ENCODE measurements around the gene PFKL. TPM values are rescaled to one million over a fixed set of nuclear protein-coding genes. Genes with fewer than 3 reads are reported as not detected.
A peak's percentile ranks its signal among the peaks of the same experiment; 100 is the strongest.

PFKL gene
- polyA plus RNA-seq, 1 donor (not counting 4 experiments of a cell fraction or from before 2014, with no cell fraction given): 46.6 TPM

DNA sequence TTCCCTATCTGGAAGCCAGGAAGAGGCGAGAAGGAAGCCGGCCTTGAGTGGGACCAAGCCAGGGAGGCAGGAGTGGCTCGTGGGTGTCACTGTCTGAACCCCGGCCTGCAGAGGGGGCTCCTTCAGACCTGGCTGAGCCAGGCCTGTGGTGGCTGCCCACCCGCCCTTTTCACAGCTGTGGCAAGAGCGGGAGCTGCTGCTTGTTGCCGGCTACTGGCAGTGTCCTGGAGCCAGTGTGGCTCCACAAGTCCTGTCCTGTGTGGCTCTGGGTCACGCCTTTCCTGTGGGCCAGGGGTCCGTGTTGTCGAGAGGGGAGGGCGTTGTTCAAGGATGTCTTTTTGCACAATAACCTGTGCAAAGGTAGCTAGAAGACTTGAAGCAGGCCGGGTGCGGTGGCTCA is 1.3 kb downstream of the PFKL start:
- H4K20me1 ChIP-seq (ENCODE audit: control insufficient read depth, extremely low read depth, insufficient read depth, low read length): peaks cover 3% of the 10 kb centered on the region
- H3K4me2 ChIP-seq (ENCODE audit: control insufficient read depth, extremely low read depth, insufficient read depth, low read depth, low read length): peak overlapping the region; percentile 96
- no peaks in the 10 kb centered on the region for H3K9me3 ChIP-seq (ENCODE audit: control insufficient read depth, low read depth, low read length)
- no peak overlapping the region for H2AFZ ChIP-seq (ENCODE audit: control insufficient read depth, low read length)
- H3K9me1 ChIP-seq (ENCODE audit: control insufficient read depth, extremely low read depth, insufficient read depth, low read length): no peaks in the 10 kb centered on the region
- peak overlapping the region; percentile 72 to 80 (median 76) for H3K4me3 ChIP-seq (ENCODE audit: control insufficient read depth in 2 of 3, extremely low read depth in 1 of 3, insufficient read depth in 2 of 3, low read depth in 1 of 3, low read length in 3 of 3)
- no peak for FAIRE-seq
- peaks cover 15% of the 10 kb centered on the region for H3K4me1 ChIP-seq (ENCODE audit: control insufficient read depth, extremely low read depth, insufficient read depth, low read length)
- peak overlapping the region; percentile 78 for H3K9ac ChIP-seq (ENCODE audit: control insufficient read depth, extremely low read depth, insufficient read depth, low read length)
- dilution Hi-C loops (cut with MboI; ENCODE audit: extremely low pct_ligation_motif_present, low sequenced_read_pairs): no loop called here
- peaks cover 36% of the 10 kb centered on the region for H3K79me2 ChIP-seq (ENCODE audit: control insufficient read depth, insufficient read depth, low read length)
- peak overlapping the region; percentile 43 for H3K27ac ChIP-seq (ENCODE audit: control insufficient read depth, insufficient read depth, low read length)
- DNase-seq (ENCODE audit: low read depth, low spot score): no peak
- peaks cover 0 to 3% of the 10 kb centered on the region in 2 experiments for H3K36me3 ChIP-seq (ENCODE audit: control insufficient read depth in 2 of 2, extremely low read depth in 1 of 2, insufficient read depth in 2 of 2, low read length in 2 of 2)
- TF ChIP-seq EZH2 (IDR thresholded peaks at IDR 0.05; ENCODE audit: low read length): no peak
- TF ChIP-seq, protein P1, sequence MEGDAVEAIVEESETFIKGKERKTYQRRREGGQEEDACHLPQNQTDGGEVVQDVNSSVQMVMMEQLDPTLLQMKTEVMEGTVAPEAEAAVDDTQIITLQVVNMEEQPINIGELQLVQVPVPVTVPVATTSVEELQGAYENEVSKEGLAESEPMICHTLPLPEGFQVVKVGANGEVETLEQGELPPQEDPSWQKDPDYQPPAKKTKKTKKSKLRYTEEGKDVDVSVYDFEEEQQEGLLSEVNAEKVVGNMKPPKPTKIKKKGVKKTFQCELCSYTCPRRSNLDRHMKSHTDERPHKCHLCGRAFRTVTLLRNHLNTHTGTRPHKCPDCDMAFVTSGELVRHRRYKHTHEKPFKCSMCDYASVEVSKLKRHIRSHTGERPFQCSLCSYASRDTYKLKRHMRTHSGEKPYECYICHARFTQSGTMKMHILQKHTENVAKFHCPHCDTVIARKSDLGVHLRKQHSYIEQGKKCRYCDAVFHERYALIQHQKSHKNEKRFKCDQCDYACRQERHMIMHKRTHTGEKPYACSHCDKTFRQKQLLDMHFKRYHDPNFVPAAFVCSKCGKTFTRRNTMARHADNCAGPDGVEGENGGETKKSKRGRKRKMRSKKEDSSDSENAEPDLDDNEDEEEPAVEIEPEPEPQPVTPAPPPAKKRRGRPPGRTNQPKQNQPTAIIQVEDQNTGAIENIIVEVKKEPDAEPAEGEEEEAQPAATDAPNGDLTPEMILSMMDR (optimal IDR thresholded peaks at IDR 0.05 in 1 of 3, IDR thresholded peaks at IDR 0.05 in 1 of 3, conservative IDR thresholded peaks at IDR 0.05 in 1 of 3; ENCODE audit: extremely low read depth in 1 of 3, insufficient read depth in 2 of 3, low read length in 3 of 3): no peak
- no peaks in the 10 kb centered on the region for H3K27me3 ChIP-seq (ENCODE audit: control insufficient read depth, extremely low read depth, insufficient read depth, low read length)

DNA sequence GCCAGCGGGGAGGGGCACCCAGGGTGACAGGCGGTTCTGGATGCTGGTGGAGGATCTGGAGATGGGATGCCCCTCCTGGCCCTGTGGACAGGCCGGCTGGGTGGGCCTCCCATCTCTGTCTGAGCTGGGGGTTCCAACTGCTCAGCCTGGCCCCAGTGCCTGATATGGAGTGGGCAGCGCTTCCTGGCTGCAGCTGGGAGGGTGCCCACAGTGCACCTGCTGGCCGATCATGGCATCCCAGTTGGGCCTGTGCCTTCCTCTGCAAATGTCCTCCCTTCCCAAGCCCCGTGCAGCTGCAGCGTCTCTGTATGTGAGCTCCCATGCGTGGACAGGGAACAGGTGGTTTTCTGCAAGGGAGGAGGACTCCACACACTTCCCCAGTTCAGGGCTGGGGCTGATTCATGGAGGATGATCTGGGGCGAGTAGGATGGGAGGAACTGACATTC is 2.1 kb downstream of the PFKL start:
- Histone ChIP-seq H3K4me1 (ENCODE audit: control insufficient read depth, extremely low read depth, insufficient read depth, low read length) (peaks cover 15% of the 10 kb centered on the region), H3K9me3 (ENCODE audit: control insufficient read depth, low read depth, low read length) (no peaks in the 10 kb centered on the region), H4K20me1 (ENCODE audit: control insufficient read depth, extremely low read depth, insufficient read depth, low read length) (peaks cover 3% of the 10 kb centered on the region), H2AFZ (ENCODE audit: control insufficient read depth, low read length) (no peak overlapping the region), H3K27me3 (ENCODE audit: control insufficient read depth, extremely low read depth, insufficient read depth, low read length) (no peaks in the 10 kb centered on the region), H3K9ac (ENCODE audit: control insufficient read depth, extremely low read depth, insufficient read depth, low read length) (no peak overlapping the region), H3K27ac (ENCODE audit: control insufficient read depth, insufficient read depth, low read length) (no peak overlapping the region), H3K4me2 (ENCODE audit: control insufficient read depth, extremely low read depth, insufficient read depth, low read depth, low read length) (no peak overlapping the region), H3K36me3 (ENCODE audit: control insufficient read depth in 2 of 2, extremely low read depth in 1 of 2, insufficient read depth in 2 of 2, low read length in 2 of 2) (peaks cover 0 to 8% of the 10 kb centered on the region in 2 experiments), H3K9me1 (ENCODE audit: control insufficient read depth, extremely low read depth, insufficient read depth, low read length) (no peaks in the 10 kb centered on the region), H3K79me2 (ENCODE audit: control insufficient read depth, insufficient read depth, low read length) (peaks cover 36% of the 10 kb centered on the region), H3K4me3 (ENCODE audit: control insufficient read depth in 2 of 3, extremely low read depth in 1 of 3, insufficient read depth in 2 of 3, low read depth in 1 of 3, low read length in 3 of 3) (no peak overlapping the region)
- dilution Hi-C loops (cut with MboI; ENCODE audit: extremely low pct_ligation_motif_present, low sequenced_read_pairs): no loop called here
- DNase-seq (ENCODE audit: low read depth, low spot score) (no peak), FAIRE-seq (no peak)
- TF ChIP-seq EZH2 (IDR thresholded peaks at IDR 0.05; ENCODE audit: low read length): no peak
- TF ChIP-seq, protein P1 (optimal IDR thresholded peaks at IDR 0.05 in 1 of 3, IDR thresholded peaks at IDR 0.05 in 1 of 3, conservative IDR thresholded peaks at IDR 0.05 in 1 of 3; ENCODE audit: extremely low read depth in 1 of 3, insufficient read depth in 2 of 3, low read length in 3 of 3): peak in 1 of 3 experiments; percentile 19

Data from keratinocyte (primary cell).